ENCODE results near the gene NOL4L. TPM values are rescaled to one million over a fixed set of nuclear protein-coding genes. Genes with fewer than 3 reads are reported as not detected.

The NOL4L gene
- total and polyA plus RNA-seq, 2 experiments from 2014 or later, result 35.6 to 42.9 TPM

GRCh38 chr20:32560989-32561830, 23.9 kb downstream of the NOL4L start:
- peak overlapping the region; percentile 66 for H3K4me2 ChIP-seq
- DNase-seq (ENCODE audit: low spot score), result peak; percentile 62

DNA sequence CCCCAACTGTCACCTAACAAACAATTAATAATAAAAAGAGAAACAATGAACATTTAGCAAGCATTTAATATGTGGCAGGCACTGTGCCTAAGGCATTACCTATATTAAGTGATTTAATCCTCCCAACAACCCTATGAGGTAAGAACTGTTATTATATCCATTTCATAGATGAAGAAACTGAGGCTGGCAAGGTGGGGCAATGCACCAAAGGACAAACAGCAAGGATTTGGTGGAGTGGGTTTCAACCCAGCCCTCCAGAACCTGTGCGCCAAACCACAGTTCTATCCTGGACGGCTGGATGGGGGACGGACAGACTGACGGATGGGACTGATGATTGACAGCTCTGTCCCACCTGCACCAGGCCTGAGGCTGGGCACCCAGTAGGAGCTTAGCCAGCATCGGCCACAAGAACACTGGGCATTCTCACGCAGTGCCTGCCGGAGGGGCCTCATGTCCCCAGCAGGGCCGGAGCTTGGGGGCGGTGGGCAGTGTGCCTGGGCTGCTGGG, 24.6 kb downstream of the NOL4L start:
- Histone ChIP-seq H4K20me1 (ENCODE audit: insufficient read depth, poor library complexity, severe bottlenecking) (no peaks in the 10 kb centered on the region), H3K4me2 (peak overlapping the region; percentile 66), H3K4me1 (ENCODE audit: insufficient read depth) (peaks cover 35% of the 10 kb centered on the region), H3K27ac (peak overlapping the region; percentile 63), H3K4me3 (no peak overlapping the region), H3K9me2 (replicated peaks; ENCODE audit: insufficient read depth) (no peaks in the 10 kb centered on the region), H2AFZ (no peak overlapping the region), H3K9me3 (ENCODE audit: low read depth) (no peaks in the 10 kb centered on the region), H3K27me3 (no peaks in the 10 kb centered on the region), H3K79me2 (peaks cover 36% of the 10 kb centered on the region), H3K36me3 (replicated peaks; ENCODE audit: insufficient read depth, low read depth) (no peaks in the 10 kb centered on the region)
- WGBS (ENCODE audit: low lambda C conversion rate, missing lambda C conversion rate), result 90% methylated on average over 9 of the region's 9 CpGs
- DNase-seq (ENCODE audit: low spot score), result no peak
- TF ChIP-seq CTCF (IDR thresholded peaks at IDR 0.05; ENCODE audit: poor library complexity) (no peak), EZH2phosphoT487 (IDR thresholded peaks at IDR 0.05; ENCODE audit: low read depth, severe bottlenecking, unreplicated experiment) (no peak), EZH2 (IDR thresholded peaks at IDR 0.05; ENCODE audit: borderline replicate concordance) (no peak)

More at GRCh38 chr20:32560989-32561830, 23.9 kb downstream of the NOL4L start:
- Histone ChIP-seq H3K4me3 (no peak overlapping the region), H3K79me2 (peaks cover 34% of the 10 kb centered on the region), H4K20me1 (ENCODE audit: insufficient read depth, poor library complexity, severe bottlenecking) (no peaks in the 10 kb centered on the region), H3K27ac (peak overlapping the region; percentile 63), H3K36me3 (replicated peaks; ENCODE audit: insufficient read depth, low read depth) (no peaks in the 10 kb centered on the region), H3K4me1 (ENCODE audit: insufficient read depth) (peaks cover 35% of the 10 kb centered on the region), H3K9me2 (replicated peaks; ENCODE audit: insufficient read depth) (no peaks in the 10 kb centered on the region), H3K9me3 (ENCODE audit: low read depth) (no peaks in the 10 kb centered on the region), H3K27me3 (no peaks in the 10 kb centered on the region), H2AFZ (no peak overlapping the region)
- no peak for TF ChIP-seq EZH2 (IDR thresholded peaks at IDR 0.05; ENCODE audit: borderline replicate concordance)
- TF ChIP-seq EZH2phosphoT487 (IDR thresholded peaks at IDR 0.05; ENCODE audit: low read depth, severe bottlenecking, unreplicated experiment), result no peak
- no peak for TF ChIP-seq CTCF (IDR thresholded peaks at IDR 0.05; ENCODE audit: poor library complexity)
- WGBS (ENCODE audit: low lambda C conversion rate, missing lambda C conversion rate), result 44% methylated on average over 24 of the region's 27 CpGs

- no peaks in the 10 kb centered on the region for H3K9me3 ChIP-seq (ENCODE audit: low read depth)
- WGBS (ENCODE audit: low lambda C conversion rate, missing lambda C conversion rate), result 91% methylated on average over 21 of the region's 21 CpGs
- no peak for DNase-seq (ENCODE audit: low spot score)
- peak overlapping the region; percentile 63 for H3K27ac ChIP-seq
- H3K79me2 ChIP-seq, result peaks cover 42% of the 10 kb centered on the region
- no peak overlapping the region for H3K4me2 ChIP-seq
- no peak overlapping the region for H2AFZ ChIP-seq
- no peaks in the 10 kb centered on the region for H3K27me3 ChIP-seq
- H3K9me2 ChIP-seq (replicated peaks; ENCODE audit: insufficient read depth), result no peaks in the 10 kb centered on the region
- no peaks in the 10 kb centered on the region for H4K20me1 ChIP-seq (ENCODE audit: insufficient read depth, poor library complexity, severe bottlenecking)
- no peak overlapping the region for H3K4me3 ChIP-seq
- peaks cover 35% of the 10 kb centered on the region for H3K4me1 ChIP-seq (ENCODE audit: insufficient read depth)
- H3K36me3 ChIP-seq (replicated peaks; ENCODE audit: insufficient read depth, low read depth), result no peaks in the 10 kb centered on the region
- TF ChIP-seq CTCF (IDR thresholded peaks at IDR 0.05; ENCODE audit: poor library complexity), result no peak
- TF ChIP-seq EZH2 (IDR thresholded peaks at IDR 0.05; ENCODE audit: borderline replicate concordance), result no peak
- TF ChIP-seq EZH2phosphoT487 (IDR thresholded peaks at IDR 0.05; ENCODE audit: low read depth, severe bottlenecking, unreplicated experiment), result no peak
These were observed 25.3 kb downstream of the NOL4L start for GRCh38 chr20:32559753-32560380.
